Thoracic aorta (tissue), 2 donors: Measurements from ENCODE around the gene FAM171A1. TPM values are rescaled to one million over a fixed set of nuclear protein-coding genes. Genes with fewer than 3 reads are reported as not detected.

ENCODE experiments used
- ATAC-seq: fragments of 150-250 bp; one replicate; pipeline ENCODE4 v1.8.0; 2017; ENCODE audit warnings: low read depth; ENCODE audit not compliant: insufficient number of reproducible peaks, low FRiP score
- DNase-seq: peaks from one replicate; pipeline ENCODE4 v3.0.0-alpha.2; 2020; ENCODE audit warnings: low spot score
- H3K27ac ChIP-seq, 2 donors: fragments of 200-600 bp; sonication (generic); 1 replicate in 1 of 2; 2 replicates in 1 of 2; pipeline ENCODE4 v1.5.1; 2016; ENCODE audit warnings: mild to moderate bottlenecking in 2 of 2, moderate library complexity in 2 of 2
- H3K27me3 ChIP-seq: fragments of 200-600 bp; sonication (generic); replicated peaks from 2 replicates; pipeline ENCODE4 v1.6.0; 2016; ENCODE audit warnings: mild to moderate bottlenecking; ENCODE audit not compliant: insufficient read depth
- H3K36me3 ChIP-seq: fragments of 200-600 bp; sonication (generic); one replicate; pipeline ENCODE4 v1.5.1; 2016
- H3K4me1 ChIP-seq, 2 donors: fragments of 200-600 bp; sonication (generic); 1 replicate in 1 of 2; 2 replicates in 1 of 2; pipeline versions ENCODE4 v1.5.1 to v1.6.0; 2016; ENCODE audit warnings: low read depth in 2 of 2, mild to moderate bottlenecking in 1 of 2; ENCODE audit not compliant: control insufficient read depth in 1 of 2
- H3K4me3 ChIP-seq: fragments of 200-600 bp; sonication (generic); 2 replicates; pipeline ENCODE4 v1.5.1; 2016; ENCODE audit warnings: mild to moderate bottlenecking
- H3K9me3 ChIP-seq: fragments of 200-600 bp; sonication (generic); 2 replicates; pipeline ENCODE4 v1.5.1; 2016
- CTCF ChIP-seq: fragments of 200-600 bp; sonication (generic); IDR thresholded peaks from one replicate; pipeline ENCODE4 v1.5.1; 2019; ENCODE audit warnings: antibody characterized with exemption
- total RNA-seq, 2 donors: library from RNA; depleted of rRNA; stranded (reverse); fragments of >200 nt; gene quantifications; one replicate each; pipeline versions ENCODE4 v1.1.0 to v1.2.3, GENCODE V29; 2016

The FAM171A1 gene
- total RNA-seq, 2 donors from 2014 or later, result 14.8 to 28.7 TPM

GRCh38 chr10:15324113-15324512 lies 47.0 kb downstream of the FAM171A1 start:
- TF ChIP-seq CTCF, result no peak
- Histone ChIP-seq H3K27ac (no peak overlapping the region), H3K4me1 (peaks cover 16 to 36% of the 10 kb centered on the region in 2 donors), H3K4me3 (no peak overlapping the region), H3K27me3 (no peaks in the 10 kb centered on the region), H3K9me3 (no peaks in the 10 kb centered on the region), H3K36me3 (no peaks in the 10 kb centered on the region)
- ATAC-seq (no peak), DNase-seq (no peak)

DNA sequence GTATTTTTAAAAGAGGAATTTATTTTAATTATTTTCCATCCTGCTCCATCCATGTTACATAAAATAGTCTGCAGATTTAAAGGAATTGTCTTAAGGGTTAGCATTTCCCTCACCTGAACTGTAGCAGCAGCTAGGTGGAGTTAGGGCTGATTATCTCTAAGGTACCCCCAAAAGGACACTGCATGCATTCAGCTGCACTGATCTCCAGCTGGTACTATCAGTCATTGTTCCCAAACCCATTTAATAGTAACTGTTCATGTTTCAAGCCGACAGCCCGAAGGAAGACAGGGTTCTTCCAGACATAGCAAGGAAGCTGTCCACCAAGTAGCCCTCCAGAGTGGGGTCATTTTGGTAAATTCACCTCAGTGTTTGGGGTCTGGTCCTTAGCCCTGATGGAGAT lies 48.7 kb downstream of the FAM171A1 start:
- H3K9me3 ChIP-seq, result no peaks in the 10 kb centered on the region
- H3K4me3 ChIP-seq, result no peak overlapping the region
- peaks cover 16 to 36% of the 10 kb centered on the region in 2 donors for H3K4me1 ChIP-seq
- TF ChIP-seq CTCF, result no peak
- ATAC-seq (no peak), DNase-seq (no peak)
- H3K27ac ChIP-seq, result no peak overlapping the region
- no peaks in the 10 kb centered on the region for H3K27me3 ChIP-seq
- no peaks in the 10 kb centered on the region for H3K36me3 ChIP-seq

DNA sequence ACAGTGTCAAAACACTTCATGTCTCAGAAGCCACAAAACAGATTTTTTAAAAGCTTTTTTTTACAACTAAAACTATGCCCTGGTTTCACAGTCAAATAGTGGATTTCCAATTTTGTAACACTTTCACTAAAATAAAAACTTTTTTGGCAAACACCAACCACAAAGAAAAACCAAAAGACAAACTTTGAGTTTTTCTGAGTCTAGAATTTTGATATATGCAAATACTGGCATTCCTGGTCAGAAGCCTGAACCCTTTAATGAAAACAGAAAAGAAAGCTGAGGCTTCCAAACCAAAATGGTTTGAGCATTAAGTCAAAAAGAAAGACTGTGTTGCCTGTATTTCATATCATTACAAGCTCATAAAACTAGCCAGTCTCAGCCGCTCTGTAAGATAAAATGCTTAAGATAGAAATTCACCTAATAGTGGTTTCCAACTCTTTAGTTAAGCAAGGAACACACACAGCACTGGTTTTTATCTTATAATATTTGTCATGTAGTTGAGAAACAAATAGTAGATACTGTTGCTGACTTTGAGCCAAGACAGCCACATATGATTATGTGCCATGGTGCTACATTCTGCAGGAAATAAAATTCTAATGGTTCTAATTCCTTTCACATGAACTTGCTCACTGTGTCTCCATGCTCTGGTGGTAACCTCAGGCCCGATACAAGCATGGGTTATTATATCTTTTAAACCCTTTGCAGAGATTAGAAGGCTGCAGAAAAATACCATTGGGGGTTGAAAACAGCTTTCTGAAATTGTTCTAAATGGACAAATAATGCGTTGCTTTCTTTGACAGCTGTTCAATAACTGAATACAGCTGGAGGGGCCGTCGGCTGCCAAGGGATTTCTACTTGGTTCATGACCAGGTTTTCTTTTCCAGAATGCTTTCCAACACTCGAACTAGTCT lies 49.4 kb downstream of the FAM171A1 start:
- H3K4me3 ChIP-seq, result no peak overlapping the region
- H3K9me3 ChIP-seq, result no peaks in the 10 kb centered on the region
- H3K36me3 ChIP-seq, result no peaks in the 10 kb centered on the region
- H3K4me1 ChIP-seq, result peaks cover 16 to 36% of the 10 kb centered on the region in 2 donors
- H3K27me3 ChIP-seq, result no peaks in the 10 kb centered on the region
- TF ChIP-seq CTCF, result no peak
- no peak for ATAC-seq
- DNase-seq, result no peak
- H3K27ac ChIP-seq, result peak overlapping the region in 1 of 2 donors; percentile 19

DNA sequence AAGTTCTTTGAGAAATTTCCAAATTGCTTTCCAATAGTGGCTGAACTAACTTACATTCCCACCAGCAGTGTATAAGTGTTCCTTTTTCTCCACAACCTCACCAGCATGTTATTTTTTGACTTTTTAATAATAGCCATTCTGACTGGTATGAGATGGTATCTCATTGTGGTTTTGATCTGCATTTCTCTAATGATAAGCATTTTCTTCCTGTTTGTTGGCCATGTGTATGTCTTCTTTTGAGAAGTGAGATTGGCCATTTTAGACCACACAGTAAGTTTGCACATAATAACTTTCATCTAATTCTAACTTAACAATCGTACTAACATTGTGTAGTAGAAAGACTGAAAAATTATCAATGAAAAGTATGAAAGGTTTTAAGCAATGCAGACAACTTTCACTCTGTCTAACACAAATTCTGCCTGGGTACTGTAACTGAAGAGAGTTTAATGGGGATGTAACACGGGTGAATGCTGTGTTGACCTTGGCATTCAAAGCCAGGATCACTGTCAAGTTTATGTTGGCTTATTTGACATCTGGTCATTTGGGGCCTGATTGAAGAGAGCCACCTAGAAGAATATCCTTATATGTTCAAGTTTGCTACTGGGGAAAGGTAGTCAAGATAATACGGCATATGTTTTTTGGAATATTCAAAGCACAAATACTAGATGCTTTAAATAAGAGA lies 50.4 kb downstream of the FAM171A1 start:
- Histone ChIP-seq H3K4me3 (no peak overlapping the region), H3K9me3 (no peaks in the 10 kb centered on the region), H3K36me3 (no peaks in the 10 kb centered on the region), H3K27ac (no peak overlapping the region), H3K4me1 (peaks cover 16 to 36% of the 10 kb centered on the region in 2 donors), H3K27me3 (no peaks in the 10 kb centered on the region)
- DNase-seq (no peak), ATAC-seq (no peak)
- TF ChIP-seq CTCF, result no peak

DNA sequence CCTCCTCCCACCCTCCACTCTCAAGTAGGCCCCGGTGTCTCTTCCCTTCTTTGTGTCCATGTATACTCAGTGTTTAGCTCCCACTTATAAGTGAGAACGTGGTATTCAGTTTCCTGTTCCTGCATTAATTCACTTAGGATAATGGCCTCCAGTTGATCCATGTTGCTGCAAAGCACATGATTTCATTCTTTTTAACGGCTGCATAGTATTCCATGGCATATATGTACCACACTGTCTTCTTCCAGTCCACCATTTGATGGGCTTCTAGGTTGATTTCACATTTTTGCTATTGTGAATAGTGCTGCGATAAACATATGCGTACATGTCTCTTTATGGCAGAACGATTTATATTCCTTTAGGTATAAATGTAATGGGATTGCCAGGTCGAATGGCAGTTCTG lies 51.0 kb downstream of the FAM171A1 start:
- TF ChIP-seq CTCF, result no peak
- H3K27ac ChIP-seq, result no peak overlapping the region
- H3K4me1 ChIP-seq, result peaks cover 16 to 36% of the 10 kb centered on the region in 2 donors
- no peaks in the 10 kb centered on the region for H3K36me3 ChIP-seq
- ATAC-seq (no peak), DNase-seq (no peak)
- H3K9me3 ChIP-seq, result no peaks in the 10 kb centered on the region
- H3K4me3 ChIP-seq, result no peak overlapping the region
- H3K27me3 ChIP-seq, result no peaks in the 10 kb centered on the region
